SK-N-SH (cell line): Measurements from ENCODE around the gene FMN1. TPM values are rescaled to one million over a fixed set of nuclear protein-coding genes. Genes with fewer than 3 reads are reported as not detected.

ENCODE experiments used
- CTCF ChIA-PET: fragments of 300-600, 350-600 bp; formaldehyde crosslinking; extraction: SDS; loops from one replicate; lab custom pipeline; 2021; lab: Yijun Ruan, JAX
- POLR2A ChIA-PET: fragments of 350-600 bp; sonication (Branson Sonifier 250); formaldehyde crosslinking; extraction: SDS; loops from one replicate; lab custom pipeline; 2020; ENCODE audit warnings: antibody characterized with exemption, inconsistent platforms; lab: Yijun Ruan, JAX
- DNase-seq: peaks from one replicate; pipeline ENCODE4 v3.0.0; 2012
- H2AFZ ChIP-seq: fragments of 200-600 bp; sonication (generic); 2 replicates; pipeline ENCODE4 v1.8.1; 2016; ENCODE audit warnings: antibody characterized with exemption, mild to moderate bottlenecking, low read depth
- H3F3A ChIP-seq: fragments of 200-600 bp; sonication (generic); replicated peaks from 2 replicates; pipeline ENCODE3; 2016; ENCODE audit warnings: antibody characterized with exemption, mild to moderate bottlenecking; ENCODE audit not compliant: insufficient read depth
- H3K27ac ChIP-seq, 2 experiments: fragments of 200-500 bp in 1 of 2; fragments of 200-600 bp in 1 of 2; sonication (Bioruptor generic) in 1 of 2; sonication (generic), shearing (Covaris generic) in 1 of 2; 2 replicates each; pipeline versions ENCODE4 v1.5.1 to v1.6.1; 2014 to 2016; ENCODE audit warnings: low read depth in 2 of 2, inconsistent platforms in 1 of 2, low read length in 1 of 2, mild to moderate bottlenecking in 1 of 2, mixed read lengths in 1 of 2
- H3K27me3 ChIP-seq: fragments of 200-600 bp; sonication (generic), shearing (Covaris generic); 2 replicates; pipeline ENCODE4 v1.6.1; 2016; ENCODE audit warnings: mixed run types; ENCODE audit not compliant: insufficient read depth
- H3K36me3 ChIP-seq, 2 experiments: fragments of 200-500 bp in 1 of 2; fragments of 200-600 bp in 1 of 2; sonication (Bioruptor generic) in 1 of 2; sonication (generic) in 1 of 2; replicated peaks in 1 of 2; 2 replicates each; pipeline versions ENCODE3 to v1.5.1; 2014 to 2016; ENCODE audit warnings: low read length in 1 of 2, mild to moderate bottlenecking in 1 of 2; ENCODE audit not compliant: insufficient read depth in 2 of 2, control insufficient read depth in 1 of 2
- H3K4me1 ChIP-seq, 2 experiments: fragments of 200-500 bp in 1 of 2; fragments of 200-600 bp in 1 of 2; sonication (Bioruptor generic) in 1 of 2; sonication (generic), shearing (Covaris generic) in 1 of 2; 2 replicates each; pipeline versions ENCODE4 v1.5.1 to v1.6.1; 2014 to 2016; ENCODE audit warnings: low read depth in 1 of 2, low read length in 1 of 2, mixed run types in 1 of 2; ENCODE audit not compliant: insufficient read depth in 2 of 2, control insufficient read depth in 1 of 2
- H3K4me2 ChIP-seq: fragments of 200-600 bp; sonication (generic), shearing (Covaris generic); 2 replicates; pipeline ENCODE4 v1.6.1; 2017; ENCODE audit warnings: mixed run types
- H3K4me3 ChIP-seq, 2 experiments: fragments of 200-500 bp in 1 of 2; fragments of 200-600 bp in 1 of 2; sonication (Bioruptor generic) in 1 of 2; sonication (generic), shearing (Covaris generic) in 1 of 2; 2 replicates each; pipeline versions ENCODE4 v1.5.1 to v1.8.1; 2014 to 2016; ENCODE audit warnings: low read depth in 2 of 2, inconsistent platforms in 1 of 2, low read length in 1 of 2, mild to moderate bottlenecking in 1 of 2, mixed read lengths in 1 of 2, moderate library complexity in 1 of 2
- H3K79me2 ChIP-seq: fragments of 200-600 bp; sonication (generic); 2 replicates; pipeline ENCODE4 v1.8.1; 2017; ENCODE audit warnings: mild to moderate bottlenecking; ENCODE audit not compliant: insufficient read depth
- H3K9ac ChIP-seq: fragments of 200-600 bp; sonication (generic); 2 replicates; pipeline ENCODE4 v1.6.1; 2017; ENCODE audit warnings: mixed run types
- H3K9me2 ChIP-seq: fragments of 200-600 bp; sonication (generic); 2 replicates; pipeline ENCODE4 v1.6.1; 2017; ENCODE audit warnings: mixed run types
- H3K9me3 ChIP-seq: fragments of 200-600 bp; sonication (generic); 2 replicates; pipeline ENCODE4 v1.6.1; 2017; ENCODE audit warnings: mixed run types, mild to moderate bottlenecking, moderate library complexity
- H4K20me1 ChIP-seq: fragments of 200-600 bp; sonication (generic); 2 replicates; pipeline ENCODE4 v1.6.1; 2017; ENCODE audit warnings: mild to moderate bottlenecking, mixed run types; ENCODE audit not compliant: insufficient read depth
- CHD2 ChIP-seq: fragments of 150-350 bp; IDR thresholded peaks from 2 replicates; pipeline ENCODE4 v1.6.1; 2018; ENCODE audit warnings: low read length; ENCODE audit not compliant: partially characterized antibody
- CTCF ChIP-seq: fragments of 200-600 bp; sonication (generic); IDR thresholded peaks from 2 replicates; pipeline ENCODE4 v1.6.1; 2017; ENCODE audit warnings: antibody characterized with exemption, mild to moderate bottlenecking, moderate library complexity
- EZH2phosphoT487 ChIP-seq: fragments of 200-600 bp; sonication (generic); IDR thresholded peaks from 2 replicates; pipeline ENCODE4 v1.6.1; 2017; ENCODE audit warnings: low read depth, mixed run types, mild to moderate bottlenecking, antibody characterized with exemption, moderate library complexity, borderline replicate concordance
- FOXJ3 ChIP-seq: sonication (generic); formaldehyde crosslinking; IDR thresholded peaks from 2 replicates; pipeline ENCODE4 v1.5.1; 2020; ENCODE audit warnings: mild to moderate bottlenecking, missing genetic modification reagents
- GATA2 ChIP-seq: sonication (generic); formaldehyde crosslinking; IDR thresholded peaks from 2 replicates; pipeline ENCODE4 v1.5.0; 2020; ENCODE audit warnings: mild to moderate bottlenecking, missing genetic modification reagents
- IRF3 ChIP-seq: fragments of 150-350 bp; IDR thresholded peaks from 2 replicates; pipeline ENCODE4 v1.6.1; 2016; ENCODE audit warnings: mild to moderate bottlenecking, low read depth, low read length
- MAX ChIP-seq: IDR thresholded peaks from 2 replicates; pipeline ENCODE4 v1.4.0; 2012; ENCODE audit warnings: low read depth
- MXI1 ChIP-seq: IDR thresholded peaks from 2 replicates; pipeline ENCODE4 v1.6.1; 2012; ENCODE audit warnings: mild to moderate bottlenecking, low read depth, low read length, improper control_type of control experiment
- NFIC ChIP-seq: IDR thresholded peaks from 2 replicates; pipeline ENCODE4 v1.4.0; 2012; ENCODE audit warnings: borderline replicate concordance
- RCOR1 ChIP-seq: fragments of 150-350 bp; IDR thresholded peaks from 2 replicates; pipeline ENCODE4 v1.6.1; 2017; ENCODE audit warnings: antibody characterized with exemption, low read length
- RXRA ChIP-seq: IDR thresholded peaks from 2 replicates; pipeline ENCODE4 v1.4.0; 2012; ENCODE audit warnings: low read depth, mild to moderate bottlenecking, borderline replicate concordance
- SMC3 ChIP-seq: IDR thresholded peaks from 2 replicates; pipeline ENCODE4 v1.6.1; 2012; ENCODE audit warnings: low read depth, low read length, improper control_type of control experiment
- TCF12 ChIP-seq: IDR thresholded peaks from 2 replicates; pipeline ENCODE4 v1.4.0; 2012
- USF2 ChIP-seq: fragments of 150-350 bp; IDR thresholded peaks from 2 replicates; pipeline ENCODE4 v1.6.1; 2017; ENCODE audit warnings: antibody characterized with exemption, low read length, low read depth, borderline replicate concordance
- WGBS: methylation state at CpG from one replicate; pipeline ENCODE4 v1.1.6; 2017; ENCODE audit warnings: low lambda C conversion rate; 5-methylcytosine and 5-hydroxymethylcytosine counted together
- polyA plus RNA-seq, 3 experiments: library from polyadenylated mRNA; depleted of rRNA; stranded (reverse); fragments of >200 nt; gene quantifications; 2 replicates each; pipeline ENCODE4 v1.2.3, GENCODE V29; 2012

Gene FMN1
- polyA plus RNA-seq, 1 of the 3 experiments (the other 2 are of a cell fraction): 9.1 TPM

GRCh38 chr15:32817577-32817976 is 376.9 kb downstream of the FMN1 start:
- no peaks in the 10 kb centered on the region for H3K9me3 ChIP-seq
- TF ChIP-seq CHD2: no peak
- no peak for TF ChIP-seq CTCF
- TF ChIP-seq TCF12: no peak
- TF ChIP-seq, all 33 proteins: peak for 0
- ChIA-PET CTCF (interaction anchor here (1.5 kb wide), 1 partner anchor 26 kb away, joined by 3 read pairs; no protein-coding TSS in a partner anchor), POLR2A (no interaction called here)
- Histone ChIP-seq H3K4me1 (peaks cover 0 to 21% of the 10 kb centered on the region in 2 experiments; a peak in 2 of 4 replicates), H3K4me2 (no peak overlapping the region), H3K9ac (no peak overlapping the region), H4K20me1 (no peaks in the 10 kb centered on the region), H3K4me3 (no peak overlapping the region), H3K27ac (no peak overlapping the region), H3K79me2 (peaks cover 50% of the 10 kb centered on the region), H3F3A (peaks cover 41% of the 10 kb centered on the region), H3K9me2 (no peaks in the 10 kb centered on the region), H3K27me3 (no peaks in the 10 kb centered on the region), H3K36me3 (peaks cover 7 to 39% of the 10 kb centered on the region in 2 experiments), H2AFZ (no peak overlapping the region)
- DNase-seq: no peak

GRCh38 chr15:32807331-32807730 is 387.2 kb downstream of the FMN1 start:
- H4K20me1 ChIP-seq: no peaks in the 10 kb centered on the region
- H3K4me2 ChIP-seq: no peak overlapping the region
- peaks cover 11% of the 10 kb centered on the region for H3F3A ChIP-seq
- no peak overlapping the region for H3K4me3 ChIP-seq
- DNase-seq: no peak
- ChIA-PET CTCF (interaction anchor here (1.1 to 1.6 kb wide), 3 partner anchors 37 to 145 kb away, joined by 3 to 4 read pairs (median 4); no protein-coding TSS in a partner anchor), POLR2A (no interaction called here)
- H3K27ac ChIP-seq: no peak overlapping the region
- no peak for TF ChIP-seq GATA2 (CRISPR knock-in tag)
- no peak for TF ChIP-seq EZH2phosphoT487
- no peak for TF ChIP-seq MXI1
- TF ChIP-seq SMC3: no peak
- no peak for TF ChIP-seq RCOR1
- no peaks in the 10 kb centered on the region for H3K27me3 ChIP-seq
- H3K9ac ChIP-seq: no peak overlapping the region
- H2AFZ ChIP-seq: no peak overlapping the region
- no peaks in the 10 kb centered on the region for H3K9me2 ChIP-seq
- H3K9me3 ChIP-seq: no peaks in the 10 kb centered on the region
- H3K36me3 ChIP-seq: peaks cover 15 to 43% of the 10 kb centered on the region in 2 experiments
- WGBS: 85% methylated on average over 1 of the region's 1 CpG
- no peaks in the 10 kb centered on the region for H3K79me2 ChIP-seq
- no peaks in the 10 kb centered on the region for H3K4me1 ChIP-seq

GRCh38 chr15:32803631-32804030 is 390.9 kb downstream of the FMN1 start:
- no peak for DNase-seq
- peaks cover 14% of the 10 kb centered on the region for H3F3A ChIP-seq
- no peaks in the 10 kb centered on the region for H3K9me2 ChIP-seq
- no peaks in the 10 kb centered on the region for H3K9me3 ChIP-seq
- no peaks in the 10 kb centered on the region for H3K79me2 ChIP-seq
- H3K4me3 ChIP-seq: no peak overlapping the region; a peak in 1 of 4 replicates
- 100% methylated on average over 3 of the region's 3 CpGs for WGBS
- no peak overlapping the region for H3K9ac ChIP-seq
- no peaks in the 10 kb centered on the region for H3K4me1 ChIP-seq
- POLR2A ChIA-PET: no interaction called here
- CTCF ChIA-PET: interaction anchor here (1.9 kb wide), 1 partner anchor 41 kb away, joined by 8 read pairs; no protein-coding TSS in a partner anchor
- no peaks in the 10 kb centered on the region for H4K20me1 ChIP-seq
- H3K27ac ChIP-seq: no peak overlapping the region
- H2AFZ ChIP-seq: no peak overlapping the region
- H3K27me3 ChIP-seq: no peaks in the 10 kb centered on the region
- no peak overlapping the region for H3K4me2 ChIP-seq
- peaks cover 14 to 63% of the 10 kb centered on the region in 2 experiments for H3K36me3 ChIP-seq
- TF ChIP-seq MAX (no peak), IRF3 (no peak), RXRA (no peak), USF2 (no peak), NFIC (no peak), FOXJ3 (CRISPR knock-in tag) (no peak), EZH2phosphoT487 (no peak), MXI1 (no peak)
